PC-3 (cell line): ENCODE results near the gene ZFYVE9.

Source experiments
- EZH2 ChIP-seq: fragments of 300-600 bp; sonication (generic); IDR thresholded peaks from one replicate; pipeline ENCODE4 v1.6.1; 2017; ENCODE audit warnings: antibody characterized with exemption, mild to moderate bottlenecking, low read length; ENCODE audit not compliant: unreplicated experiment
- TF ChIP-seq, protein P1 (sequence below): fragments of 300-600 bp; sonication (generic); conservative IDR thresholded peaks from 2 replicates; pipeline ENCODE4 v1.5.1; 2017; ENCODE audit warnings: antibody characterized with exemption, low read depth, mild to moderate bottlenecking, low read length

DNA sequence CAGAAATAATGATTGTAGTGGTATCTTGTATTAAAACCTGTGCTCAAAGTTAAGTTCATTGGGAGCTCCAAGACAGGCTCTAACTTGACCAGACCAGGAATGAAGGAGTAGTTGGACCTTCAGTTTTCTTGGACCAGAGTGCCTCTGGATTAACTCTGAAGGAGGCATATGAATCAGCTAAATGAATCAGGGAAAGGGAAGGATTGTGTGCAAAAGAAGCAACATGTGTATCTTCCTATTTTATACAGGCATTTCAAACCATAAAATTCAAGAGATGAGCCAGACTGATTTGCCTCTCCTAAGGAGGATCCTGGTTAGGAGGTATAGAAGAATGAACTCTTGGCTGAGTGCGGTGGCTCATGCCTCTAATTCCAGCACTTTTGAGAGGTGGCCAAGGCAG lies 152.7 kb downstream of the ZFYVE9 start:
- no peak for TF ChIP-seq EZH2
- TF ChIP-seq, protein P1, sequence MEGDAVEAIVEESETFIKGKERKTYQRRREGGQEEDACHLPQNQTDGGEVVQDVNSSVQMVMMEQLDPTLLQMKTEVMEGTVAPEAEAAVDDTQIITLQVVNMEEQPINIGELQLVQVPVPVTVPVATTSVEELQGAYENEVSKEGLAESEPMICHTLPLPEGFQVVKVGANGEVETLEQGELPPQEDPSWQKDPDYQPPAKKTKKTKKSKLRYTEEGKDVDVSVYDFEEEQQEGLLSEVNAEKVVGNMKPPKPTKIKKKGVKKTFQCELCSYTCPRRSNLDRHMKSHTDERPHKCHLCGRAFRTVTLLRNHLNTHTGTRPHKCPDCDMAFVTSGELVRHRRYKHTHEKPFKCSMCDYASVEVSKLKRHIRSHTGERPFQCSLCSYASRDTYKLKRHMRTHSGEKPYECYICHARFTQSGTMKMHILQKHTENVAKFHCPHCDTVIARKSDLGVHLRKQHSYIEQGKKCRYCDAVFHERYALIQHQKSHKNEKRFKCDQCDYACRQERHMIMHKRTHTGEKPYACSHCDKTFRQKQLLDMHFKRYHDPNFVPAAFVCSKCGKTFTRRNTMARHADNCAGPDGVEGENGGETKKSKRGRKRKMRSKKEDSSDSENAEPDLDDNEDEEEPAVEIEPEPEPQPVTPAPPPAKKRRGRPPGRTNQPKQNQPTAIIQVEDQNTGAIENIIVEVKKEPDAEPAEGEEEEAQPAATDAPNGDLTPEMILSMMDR, result no peak
